OCI-LY7 (cell line): Measurements from ENCODE around the gene AKAP13. TPM values are rescaled to one million over a fixed set of nuclear protein-coding genes. Genes with fewer than 3 reads are reported as not detected.

Experiments used
- BruUV-seq: library from RNA; stranded (reverse); fragments of 400-500 nt; replicated peaks from 2 replicates; lab custom pipeline; 2021; lab: Mats Ljungman, UMichigan
- CTCF ChIA-PET: fragments of 300-600 bp; sonication (Branson Sonifier 250); formaldehyde crosslinking; loops from one replicate; lab custom pipeline; 2022; ENCODE audit warnings: antibody characterized with exemption; ENCODE audit not compliant: unreplicated experiment; lab: Charles Lee
- POLR2A ChIA-PET: fragments of 300-600 bp; sonication (Branson Sonifier 250); formaldehyde crosslinking; loops from one replicate; lab custom pipeline; 2022; ENCODE audit warnings: antibody characterized with exemption; lab: Charles Lee
- DNase-seq: peaks from one replicate; pipeline ENCODE4 v3.0.0-alpha.2; 2015; ENCODE audit warnings: low spot score
- H2AFZ ChIP-seq: fragments of 200-600 bp; sonication (generic), shearing (Covaris generic); 2 replicates; pipeline ENCODE4 v1.6.1; 2014; ENCODE audit warnings: mild to moderate bottlenecking, antibody characterized with exemption, low read length, moderate library complexity
- H3K27ac ChIP-seq: fragments of 200-600 bp; sonication (generic); 2 replicates; pipeline ENCODE4 v1.5.1; 2014; ENCODE audit warnings: mixed run types, low read depth, mild to moderate bottlenecking, moderate library complexity, low read length, inconsistent platforms; ENCODE audit not compliant: poor library complexity, severe bottlenecking
- H3K36me3 ChIP-seq: fragments of 200-600 bp; sonication (generic); 2 replicates; pipeline ENCODE4 v1.6.1; 2014; ENCODE audit warnings: mild to moderate bottlenecking, antibody characterized with exemption, low read length, moderate library complexity, mixed read lengths; ENCODE audit not compliant: insufficient read depth
- H3K4me1 ChIP-seq: fragments of 200-600 bp; sonication (generic); 2 replicates; pipeline ENCODE4 v1.5.1; 2014; ENCODE audit warnings: mild to moderate bottlenecking, low read length; ENCODE audit not compliant: insufficient read depth, poor library complexity, severe bottlenecking
- H3K4me2 ChIP-seq: fragments of 200-600 bp; sonication (generic); 2 replicates; pipeline ENCODE4 v1.6.1; 2014; ENCODE audit warnings: mild to moderate bottlenecking, low read length
- H3K4me3 ChIP-seq: fragments of 200-600 bp; sonication (generic); 2 replicates; pipeline ENCODE4 v1.5.1; 2014; ENCODE audit warnings: mild to moderate bottlenecking, low read depth, low read length; ENCODE audit not compliant: poor library complexity, severe bottlenecking
- H3K79me2 ChIP-seq: fragments of 200-600 bp; sonication (generic); 2 replicates; pipeline ENCODE4 v1.6.1; 2016; ENCODE audit warnings: low read depth, mild to moderate bottlenecking, low read length, moderate library complexity, mixed read lengths; ENCODE audit not compliant: insufficient read depth
- H3K9me2 ChIP-seq: fragments of 200-600 bp; sonication (generic); 2 replicates; pipeline ENCODE4 v1.6.1; 2016; ENCODE audit warnings: mild to moderate bottlenecking, low read length, mixed read lengths; ENCODE audit not compliant: insufficient read depth
- H3K9me3 ChIP-seq: fragments of 200-600 bp; sonication (generic); 2 replicates; pipeline ENCODE4 v1.6.1; 2014; ENCODE audit warnings: mild to moderate bottlenecking, mixed run types, low read length, mixed read lengths
- H4K20me1 ChIP-seq: fragments of 200-600 bp; sonication (generic); 2 replicates; pipeline ENCODE4 v1.6.1; 2014; ENCODE audit warnings: mild to moderate bottlenecking, antibody characterized with exemption, low read length, moderate library complexity, mixed read lengths; ENCODE audit not compliant: insufficient read depth
- EZH2phosphoT487 ChIP-seq: fragments of 200-600 bp; sonication (generic); IDR thresholded peaks from 2 replicates; pipeline ENCODE4 v1.6.1; 2018; ENCODE audit warnings: low read depth, borderline replicate concordance, mild to moderate bottlenecking, mixed run types, antibody characterized with exemption, low read length, moderate library complexity, mixed read lengths
- intact Hi-C: fragments of 100-400 bp; cut with micrococcal nuclease; formaldehyde crosslinking; loops from one replicate; pipeline ENCODE4 v1.10.0; 2022; ENCODE audit not compliant: unreplicated experiment
- total RNA-seq, 2 experiments: library from RNA; depleted of rRNA in 1 of 2; stranded (reverse); fragments of >200 nt in 1 of 2; shearing (Covaris generic) in 1 of 2; gene quantifications; 2 replicates each; pipeline ENCODE4 v1.2.3, GENCODE V29; 2014 to 2022
- TF ChIP-seq, protein P1 (sequence below): fragments of 200-600 bp; sonication (generic); conservative IDR thresholded peaks from 2 replicates; pipeline ENCODE4 v1.5.1; 2014; ENCODE audit warnings: mild to moderate bottlenecking, antibody characterized with exemption, low read length, moderate library complexity, mixed read lengths

AKAP13 gene
- total RNA-seq, 2 experiments from 2014 or later = 140 to 250 TPM

DNA sequence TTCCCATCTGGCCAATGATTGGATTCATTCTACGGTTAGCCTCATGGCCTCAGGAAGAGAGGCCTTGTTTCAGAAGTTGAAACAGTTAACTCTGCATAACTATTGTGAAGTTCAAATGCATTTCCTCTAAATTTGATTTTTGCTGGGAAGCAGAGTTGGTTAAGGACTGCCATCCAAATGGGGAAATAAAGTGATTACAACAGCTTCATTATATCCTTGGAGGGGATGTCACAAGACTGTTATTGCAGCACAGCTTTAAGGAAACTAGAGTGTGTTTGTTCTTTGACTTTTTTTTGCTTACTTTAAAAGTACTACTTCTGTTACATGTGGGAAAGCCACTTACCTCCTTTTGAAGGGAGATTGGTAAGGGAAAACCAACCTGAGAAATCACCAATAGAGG lies 164.8 kb downstream of the AKAP13 start:
- TF ChIP-seq, protein P1, sequence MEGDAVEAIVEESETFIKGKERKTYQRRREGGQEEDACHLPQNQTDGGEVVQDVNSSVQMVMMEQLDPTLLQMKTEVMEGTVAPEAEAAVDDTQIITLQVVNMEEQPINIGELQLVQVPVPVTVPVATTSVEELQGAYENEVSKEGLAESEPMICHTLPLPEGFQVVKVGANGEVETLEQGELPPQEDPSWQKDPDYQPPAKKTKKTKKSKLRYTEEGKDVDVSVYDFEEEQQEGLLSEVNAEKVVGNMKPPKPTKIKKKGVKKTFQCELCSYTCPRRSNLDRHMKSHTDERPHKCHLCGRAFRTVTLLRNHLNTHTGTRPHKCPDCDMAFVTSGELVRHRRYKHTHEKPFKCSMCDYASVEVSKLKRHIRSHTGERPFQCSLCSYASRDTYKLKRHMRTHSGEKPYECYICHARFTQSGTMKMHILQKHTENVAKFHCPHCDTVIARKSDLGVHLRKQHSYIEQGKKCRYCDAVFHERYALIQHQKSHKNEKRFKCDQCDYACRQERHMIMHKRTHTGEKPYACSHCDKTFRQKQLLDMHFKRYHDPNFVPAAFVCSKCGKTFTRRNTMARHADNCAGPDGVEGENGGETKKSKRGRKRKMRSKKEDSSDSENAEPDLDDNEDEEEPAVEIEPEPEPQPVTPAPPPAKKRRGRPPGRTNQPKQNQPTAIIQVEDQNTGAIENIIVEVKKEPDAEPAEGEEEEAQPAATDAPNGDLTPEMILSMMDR = no peak
- TF ChIP-seq EZH2phosphoT487 = no peak
- no peak overlapping the region for H3K4me2 ChIP-seq
- no peak overlapping the region for H2AFZ ChIP-seq
- DNase-seq = no peak
- no peaks in the 10 kb centered on the region for H3K9me3 ChIP-seq
- CTCF ChIA-PET = no interaction called here
- H3K9me2 ChIP-seq = no peaks in the 10 kb centered on the region
- no peaks in the 10 kb centered on the region for H4K20me1 ChIP-seq
- no TSS peak for BruUV-seq
- peaks cover 12% of the 10 kb centered on the region for H3K4me1 ChIP-seq
- H3K79me2 ChIP-seq = peaks cover 11% of the 10 kb centered on the region
- no peak overlapping the region for H3K4me3 ChIP-seq
- no peak overlapping the region for H3K27ac ChIP-seq
- intact Hi-C loops = no loop called here
- peaks cover 65% of the 10 kb centered on the region for H3K36me3 ChIP-seq
- POLR2A ChIA-PET = interaction anchor here (0.7 to 1.1 kb wide), 2 partner anchors 11 to 143 kb away, joined by 3 to 4 read pairs; no protein-coding TSS in a partner anchor

- H3K4me1 ChIP-seq = peaks cover 6% of the 10 kb centered on the region
- ChIA-PET CTCF (no interaction called here), POLR2A (interaction anchor here (0.7 kb wide), 2 partner anchors 10 to 144 kb away, joined by 3 to 5 read pairs; no protein-coding TSS in a partner anchor)
- no peak for TF ChIP-seq EZH2phosphoT487
- TF ChIP-seq, protein P1 = no peak
- no peaks in the 10 kb centered on the region for H3K9me2 ChIP-seq
- H3K4me2 ChIP-seq = no peak overlapping the region
- no peaks in the 10 kb centered on the region for H4K20me1 ChIP-seq
- no peak for DNase-seq
- H3K36me3 ChIP-seq = peaks cover 66% of the 10 kb centered on the region
- no peak overlapping the region for H3K27ac ChIP-seq
- no peak overlapping the region for H3K4me3 ChIP-seq
- H2AFZ ChIP-seq = no peak overlapping the region
- peaks cover 9% of the 10 kb centered on the region for H3K79me2 ChIP-seq
- intact Hi-C loops = no loop called here
- no TSS peak for BruUV-seq
- H3K9me3 ChIP-seq = no peaks in the 10 kb centered on the region
These were observed 165.3 kb downstream of the AKAP13 start for GRCh38 chr15:85545752-85546151.

GRCh38 chr15:85547386-85547785 lies 167.0 kb downstream of the AKAP13 start:
- ChIA-PET CTCF (no interaction called here), POLR2A (no interaction called here)
- no peak overlapping the region for H3K27ac ChIP-seq
- BruUV-seq = no TSS peak
- TF ChIP-seq, protein P1 = no peak
- TF ChIP-seq EZH2phosphoT487 = no peak
- H3K9me3 ChIP-seq = no peaks in the 10 kb centered on the region
- H3K36me3 ChIP-seq = peaks cover 74% of the 10 kb centered on the region
- H2AFZ ChIP-seq = no peak overlapping the region
- no peaks in the 10 kb centered on the region for H3K4me1 ChIP-seq
- intact Hi-C loops = no loop called here
- no peak overlapping the region for H3K4me3 ChIP-seq
- H4K20me1 ChIP-seq = no peaks in the 10 kb centered on the region
- no peak overlapping the region for H3K4me2 ChIP-seq
- no peaks in the 10 kb centered on the region for H3K79me2 ChIP-seq
- no peaks in the 10 kb centered on the region for H3K9me2 ChIP-seq
- no peak for DNase-seq
